ENCODE measurements around the gene SETD1A. TPM values are rescaled to one million over a fixed set of nuclear protein-coding genes. Genes with fewer than 3 reads are reported as not detected.

Gene SETD1A
- total and polyA plus RNA-seq, 9 of the 15 experiments (the other 6 are each of a cell fraction or from before 2014, with no cell fraction given): 0.08 to 36.0 (median 4.2) TPM

- Histone ChIP-seq H3K9ac (ENCODE audit: insufficient read depth in 1 of 2, low read depth in 2 of 2, low read length in 2 of 2) (peak within 1 kb of the TSS; percentile 79 to 92), H3K27ac (ENCODE audit: extremely low read depth, low read depth, low read length) (peak within 1 kb of the TSS; percentile 91), H3K9me1 (ENCODE audit: control insufficient read depth, insufficient read depth, low read length) (peaks cover 8% of the 10 kb centered on the region), H3K4me3 (peak within 1 kb of the TSS; percentile 98), H3K9me3 (replicated peaks; ENCODE audit: control insufficient read depth, insufficient read depth, low read depth, low read length) (no peaks in the 10 kb centered on the region; the same call in 1 of the 2 replicates), H3K27me3 (ENCODE audit: control insufficient read depth in 2 of 2, insufficient read depth in 2 of 2, low read length in 2 of 2) (no peaks in the 10 kb centered on the region), H3K36me3 (ENCODE audit: control insufficient read depth, insufficient read depth, low read length) (peaks cover 24% of the 10 kb centered on the region; the same call in 2 of the 3 replicates), H4K20me1 (replicated peaks; ENCODE audit: control insufficient read depth, insufficient read depth, low read length) (peaks cover 4% of the 10 kb centered on the region), H2AFZ (ENCODE audit: low read depth, low read length) (peak within 1 kb of the TSS; percentile 93), H3K4me2 (ENCODE audit: insufficient read depth, low read length) (peak within 1 kb of the TSS; percentile 99), H3K79me2 (ENCODE audit: control insufficient read depth, insufficient read depth, low read length) (peaks cover 21% of the 10 kb centered on the region), H3K4me1 (replicated peaks in 1 of 2; ENCODE audit: control insufficient read depth in 2 of 2, insufficient read depth in 2 of 2, low read length in 2 of 2) (peaks cover 16 to 20% of the 10 kb centered on the region in 2 experiments)
- ChIA-PET CTCF (ENCODE audit: low intra/inter-chr PET ratio) (no interaction called here), POLR2A (interaction anchor here (0.6 to 3.1 kb wide), 6 partner anchors 19 to 461 kb away, joined by 3 to 12 read pairs (median 4); partner anchors contain the start of genes FUS, ZNF646 and ZNF668)
- 1% methylated on average over 73 of the region's 75 CpGs for WGBS (ENCODE audit: insufficient coverage, low coverage, missing lambda C conversion rate)
- FAIRE-seq (peak; percentile 99), ATAC-seq (peak; percentile 88), DNase-seq (ENCODE audit: extremely low read depth in 1 of 4, low spot score in 3 of 4) (peak; percentile 91 to 99 (median 96))
- intact Hi-C loops (cut with micrococcal nuclease): loop anchor here (1.0 to 5.0 kb wide), 3 partner anchors 39 to 64 kb away; no protein-coding TSS in a partner anchor
- in situ Hi-C loops (cut with MboI): no loop called here
- TSS peak; percentile 83 for BruUV-seq (replicated peaks)
- TF ChIP-seq LEF1 (IDR thresholded peaks at IDR 0.05): peak; percentile 75; the same call in 1 of the 2 replicates
- no peak for TF ChIP-seq ZNF445 (CRISPR knock-in tag; IDR thresholded peaks at IDR 0.05; ENCODE audit: low read depth)
- TF ChIP-seq PRMT5 (CRISPR knock-in tag; IDR thresholded peaks at IDR 0.05): no peak
- TF ChIP-seq DLX4 (CRISPR knock-in tag; IDR thresholded peaks at IDR 0.05): no peak
- peak; percentile 89; the same call in 1 of the 2 replicates for TF ChIP-seq FOXK1 (CRISPR knock-in tag; IDR thresholded peaks at IDR 0.05; ENCODE audit: borderline replicate concordance)
- TF ChIP-seq JUN (IDR thresholded peaks at IDR 0.05; ENCODE audit: borderline replicate concordance, low read depth, low read length): peak; percentile 74
- peak; percentile 80 for TF ChIP-seq JUN (CRISPR knock-in tag; IDR thresholded peaks at IDR 0.05; ENCODE audit: borderline replicate concordance)
- no peak; the same call in 1 of the 2 replicates for TF ChIP-seq ZNF143 (CRISPR knock-in tag; IDR thresholded peaks at IDR 0.05)
- peak in 1 of 2 experiments; percentile 65; a peak in 2 of 4 replicates for TF ChIP-seq MLLT1 (IDR thresholded peaks at IDR 0.05)
- 0 out of 2 replicates have a peak, but pooled peaks have one; percentile 22 for TF ChIP-seq ZBED1 (IDR thresholded peaks at IDR 0.05)
- TF ChIP-seq GABPB1 (CRISPR knock-in tag; IDR thresholded peaks at IDR 0.05): peak; percentile 99
- peak in 1 of 2 experiments; percentile 47; a peak in 1 of 4 replicates for TF ChIP-seq TBL1XR1 (IDR thresholded peaks at IDR 0.05; ENCODE audit: low read length in 2 of 2)
- TF ChIP-seq CTBP1 (IDR thresholded peaks at IDR 0.05; ENCODE audit: borderline replicate concordance): peak; percentile 83; the same call in 1 of the 2 replicates
- peak; percentile 24; the same call in 1 of the 2 replicates for TF ChIP-seq ETS1 (conservative IDR thresholded peaks at IDR 0.05; ENCODE audit: control insufficient read depth, low read depth, low read length)
- 0 out of 2 replicates have a peak, but pooled peaks have one; percentile 49 for TF ChIP-seq ZNF224 (CRISPR knock-in tag; IDR thresholded peaks at IDR 0.05)
- TF ChIP-seq CBX5 (IDR thresholded peaks at IDR 0.05; ENCODE audit: borderline replicate concordance, low read depth): no peak
- TF ChIP-seq HMGN3 (IDR thresholded peaks at IDR 0.05; ENCODE audit: borderline replicate concordance, extremely low read depth, insufficient read length, low read depth, low read length): peak; percentile 33
- TF ChIP-seq ZFPM2 (CRISPR knock-in tag; IDR thresholded peaks at IDR 0.05): no peak
- no peak for TF ChIP-seq MED1 (CRISPR knock-in tag; IDR thresholded peaks at IDR 0.05; ENCODE audit: borderline replicate concordance)
Measured at GRCh38 chr16:31032736-31033708, 75.5 kb downstream of the SETD1A start, which contains the start of gene STX4. TSS of gene STX4 (plus strand) at chr16:31033558. CDS start at chr16:31033806, 248 bp downstream.
